IPS-18c (cell line): Measurements from ENCODE around the gene MYO5A.
"Not testable (repeated sequence)": the region's sequence is repeated elsewhere in the genome, so short reads cannot be mapped to it uniquely, and the experiment has no call there.

ENCODE experiments used
- H3K4me3 ChIP-seq: 2 replicates; pipeline ENCODE4 v1.7.0; 2013; ENCODE audit warnings: low read depth, mild to moderate bottlenecking, low read length, moderate library complexity; ENCODE audit not compliant: insufficient read depth
- H3K9me3 ChIP-seq: one replicate; pipeline ENCODE4 v1.6.1; 2013; ENCODE audit warnings: mild to moderate bottlenecking, low read length, moderate library complexity; ENCODE audit not compliant: control insufficient read depth, insufficient read depth

Gene MYO5A

GRCh38 chr15:52528564-52529340 lies at the start of gene MYO5A:
Gene MYO5A (minus strand): TSS chr15:52528880. CDS start chr15:52528806, 74 bp downstream.
- H3K9me3 ChIP-seq = no peaks in the 10 kb centered on the region
- H3K4me3 ChIP-seq = peak within 1 kb of the TSS; percentile 78

- Histone ChIP-seq H3K9me3 (peaks cover 2% of the 10 kb centered on the region), H3K4me3 (no peak overlapping the region)
These were observed 48.0 kb upstream of the MYO5A start for GRCh38 chr15:52576692-52577091.

- H3K9me3 ChIP-seq, H3K4me3 ChIP-seq: not testable (repeated sequence)
These were observed 46.9 kb upstream of the MYO5A start for GRCh38 chr15:52575573-52575972.

- peaks cover 2% of the 10 kb centered on the region for H3K9me3 ChIP-seq
- no peak overlapping the region for H3K4me3 ChIP-seq
These were observed 46.4 kb upstream of the MYO5A start for GRCh38 chr15:52575072-52575471.

GRCh38 chr15:52574623-52575022 lies 45.9 kb upstream of the MYO5A start:
- H3K9me3 ChIP-seq, H3K4me3 ChIP-seq: not testable (repeated sequence)

GRCh38 chr15:52568601-52569585 lies 40.2 kb upstream of the MYO5A start, which contains the start of gene ARPP19:
Gene ARPP19 (minus strand): TSS chr15:52569030. CDS start chr15:52568892, 138 bp downstream.
- H3K4me3 ChIP-seq = peak within 1 kb of the TSS; percentile 64

GRCh38 chr15:52567871-52568600 lies 39.4 kb upstream of the MYO5A start:
- H3K9me3 ChIP-seq = no peaks in the 10 kb centered on the region
- peak overlapping the region; percentile 64 for H3K4me3 ChIP-seq

More at GRCh38 chr15:52568601-52569585, 40.2 kb upstream of the MYO5A start, which contains the start of gene ARPP19:
- H3K9me3 ChIP-seq = no peaks in the 10 kb centered on the region

- no peak overlapping the region for H3K4me3 ChIP-seq
- H3K9me3 ChIP-seq = no peaks in the 10 kb centered on the region
These were observed 38.2 kb upstream of the MYO5A start for GRCh38 chr15:52566889-52567288.

- H3K4me3 ChIP-seq, H3K9me3 ChIP-seq: not testable (repeated sequence)
These were observed 37.0 kb upstream of the MYO5A start for GRCh38 chr15:52565417-52566358.

GRCh38 chr15:52563501-52564060 lies 34.9 kb upstream of the MYO5A start:
- no peaks in the 10 kb centered on the region for H3K9me3 ChIP-seq

GRCh38 chr15:52559575-52559974 lies 30.9 kb upstream of the MYO5A start:
- H3K9me3 ChIP-seq = no peaks in the 10 kb centered on the region
- H3K4me3 ChIP-seq = no peak overlapping the region

More at GRCh38 chr15:52563501-52564060, 34.9 kb upstream of the MYO5A start:
- no peak overlapping the region for H3K4me3 ChIP-seq

- H3K9me3 ChIP-seq = no peaks in the 10 kb centered on the region
- no peak overlapping the region for H3K4me3 ChIP-seq
These were observed 30.3 kb upstream of the MYO5A start for GRCh38 chr15:52559022-52559421.

GRCh38 chr15:52558196-52558595 lies 29.5 kb upstream of the MYO5A start:
- Histone ChIP-seq H3K9me3 (no peaks in the 10 kb centered on the region), H3K4me3 (no peak overlapping the region)

- Histone ChIP-seq H3K4me3 (no peak overlapping the region), H3K9me3 (no peaks in the 10 kb centered on the region)
These were observed 28.6 kb upstream of the MYO5A start for GRCh38 chr15:52557274-52557641.

GRCh38 chr15:52556524-52557273 lies 28.0 kb upstream of the MYO5A start:
- no peaks in the 10 kb centered on the region for H3K9me3 ChIP-seq
- no peak overlapping the region for H3K4me3 ChIP-seq
